ENCODE data around the gene IQCF5.
"Not testable (repeated sequence)": the region's sequence is repeated elsewhere in the genome, so short reads cannot be mapped to it uniquely, and the experiment has no call there.

IQCF5 gene

GRCh38 chr3:51875501-51875900 lies at the start of gene IQCF5:
TSS of gene IQCF5 (minus strand) at chr3:51875601. CDS start at chr3:51875531, 70 bp downstream.
- DNase-seq (ENCODE audit: low read depth in 2 of 2): no peak

- no peak for DNase-seq (ENCODE audit: low read depth in 2 of 2)
Measured at GRCh38 chr3:51921081-51921578, 45.7 kb upstream of the IQCF5 start.

- DNase-seq (ENCODE audit: low read depth in 2 of 2): no peak
Measured at GRCh38 chr3:51916418-51916817, 41.0 kb upstream of the IQCF5 start.

GRCh38 chr3:51908026-51908425 lies 32.6 kb upstream of the IQCF5 start:
- no peak for DNase-seq (ENCODE audit: low read depth in 2 of 2)

- no peak for DNase-seq (ENCODE audit: low read depth in 2 of 2)
Measured at GRCh38 chr3:51904034-51904823, 28.8 kb upstream of the IQCF5 start.

GRCh38 chr3:51902361-51902760 lies 27.0 kb upstream of the IQCF5 start:
- not testable (repeated sequence) for DNase-seq (ENCODE audit: low read depth in 2 of 2)

- DNase-seq (ENCODE audit: low read depth in 2 of 2): not testable (repeated sequence)
Measured at GRCh38 chr3:51900043-51900442, 24.6 kb upstream of the IQCF5 start.

GRCh38 chr3:51897391-51897790 lies 22.0 kb upstream of the IQCF5 start:
- DNase-seq (ENCODE audit: low read depth in 2 of 2): no peak

GRCh38 chr3:51896607-51897305 lies 21.4 kb upstream of the IQCF5 start:
- no peak for DNase-seq (ENCODE audit: low read depth in 2 of 2)

GRCh38 chr3:51894939-51895338 lies 19.5 kb upstream of the IQCF5 start:
- no peak for DNase-seq (ENCODE audit: low read depth in 2 of 2)

- DNase-seq (ENCODE audit: low read depth in 2 of 2): no peak
Measured at GRCh38 chr3:51894391-51894790, 19.0 kb upstream of the IQCF5 start.

GRCh38 chr3:51891242-51892039 lies 16.0 kb upstream of the IQCF5 start:
- DNase-seq (ENCODE audit: low read depth in 2 of 2): no peak

- DNase-seq (ENCODE audit: low read depth in 2 of 2): no peak
Measured at GRCh38 chr3:51888463-51889105, 13.2 kb upstream of the IQCF5 start.

GRCh38 chr3:51887620-51888019 lies 12.2 kb upstream of the IQCF5 start:
- no peak for DNase-seq (ENCODE audit: low read depth in 2 of 2)

GRCh38 chr3:51886447-51886846 lies 11.0 kb upstream of the IQCF5 start:
- DNase-seq (ENCODE audit: low read depth in 2 of 2): no peak

GRCh38 chr3:51879937-51880336 lies 4.5 kb upstream of the IQCF5 start:
- DNase-seq (ENCODE audit: low read depth in 2 of 2): no peak

GRCh38 chr3:51876186-51876585 lies 785 bp upstream of the IQCF5 start:
- DNase-seq (ENCODE audit: low read depth in 2 of 2): no peak

- DNase-seq (ENCODE audit: low read depth in 2 of 2): no peak
Measured at GRCh38 chr3:51874889-51875288, 512 bp downstream of the IQCF5 start.

GRCh38 chr3:51874411-51874810 lies 990 bp downstream of the IQCF5 start:
- no peak for DNase-seq (ENCODE audit: low read depth in 2 of 2)

GRCh38 chr3:51873876-51874275 lies 1.5 kb downstream of the IQCF5 start:
- no peak for DNase-seq (ENCODE audit: low read depth in 2 of 2)

GRCh38 chr3:51873253-51873766 lies 2.1 kb downstream of the IQCF5 start:
- DNase-seq (ENCODE audit: low read depth in 2 of 2): no peak

Data from stimulated activated CD4-positive, alpha-beta T cell treated with anti-CD3 and anti-CD28 coated beads, Interleukin-1b, Interleukin-23, amount 100 ng/mL, for 1 hour (primary cell).